HG03575 (cell line): Measurements from ENCODE around the gene LMX1B.

ENCODE experiments used
- ATAC-seq: cut with Tn5 transposase; IDR thresholded peaks from one replicate; pipeline ENCODE4 v1.9.1; 2021; ENCODE audit not compliant: unreplicated experiment, insufficient number of reproducible peaks, low FRiP score; ENCODE audit errors: extremely low read depth

The LMX1B gene

DNA sequence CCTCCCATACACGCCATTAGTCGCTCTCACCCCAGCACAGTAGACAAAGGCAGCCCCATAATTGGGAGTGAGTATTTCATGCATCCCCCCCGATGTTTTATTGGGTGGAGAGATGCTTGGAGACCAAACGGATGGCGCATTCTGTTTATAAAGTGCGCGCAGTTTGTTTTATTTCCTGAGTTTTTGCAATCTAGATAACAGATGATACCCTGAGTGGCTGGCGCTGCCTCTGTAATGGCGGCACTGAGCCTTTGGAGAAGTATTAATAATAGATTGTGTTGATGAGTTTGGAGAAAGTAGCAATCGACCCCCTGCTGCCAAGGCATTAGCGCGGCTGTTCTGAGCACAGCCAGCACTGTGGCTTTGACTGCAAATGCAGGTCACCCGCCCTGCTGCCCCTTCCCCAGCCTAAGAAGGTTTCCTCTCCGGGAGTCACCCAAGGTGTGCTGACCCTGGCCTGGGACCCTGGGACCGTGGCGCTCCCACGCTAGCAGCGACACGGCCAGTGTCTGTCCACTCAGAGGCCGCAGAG is 74.3 kb downstream of the LMX1B start:
- ATAC-seq = no peak

DNA sequence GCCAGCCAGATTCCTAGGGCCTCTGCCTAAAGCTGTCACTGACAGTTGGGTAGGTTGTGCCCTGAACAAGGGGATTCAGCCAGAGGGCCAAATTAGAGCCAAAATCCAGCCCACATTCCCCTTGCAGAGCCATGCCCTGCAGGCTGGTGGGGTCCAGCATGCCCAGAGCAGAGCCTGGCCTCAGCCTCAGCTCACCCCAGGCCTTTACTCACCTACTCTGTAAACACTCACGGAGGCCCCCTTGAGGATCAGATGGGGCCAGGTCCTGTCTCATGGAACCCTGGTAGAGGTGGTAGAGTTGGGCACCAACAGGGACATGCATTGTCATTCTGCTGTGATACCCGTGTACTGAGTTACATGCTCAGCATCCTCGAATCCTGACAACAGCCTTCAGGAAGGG is 74.9 kb downstream of the LMX1B start:
- no peak for ATAC-seq

DNA sequence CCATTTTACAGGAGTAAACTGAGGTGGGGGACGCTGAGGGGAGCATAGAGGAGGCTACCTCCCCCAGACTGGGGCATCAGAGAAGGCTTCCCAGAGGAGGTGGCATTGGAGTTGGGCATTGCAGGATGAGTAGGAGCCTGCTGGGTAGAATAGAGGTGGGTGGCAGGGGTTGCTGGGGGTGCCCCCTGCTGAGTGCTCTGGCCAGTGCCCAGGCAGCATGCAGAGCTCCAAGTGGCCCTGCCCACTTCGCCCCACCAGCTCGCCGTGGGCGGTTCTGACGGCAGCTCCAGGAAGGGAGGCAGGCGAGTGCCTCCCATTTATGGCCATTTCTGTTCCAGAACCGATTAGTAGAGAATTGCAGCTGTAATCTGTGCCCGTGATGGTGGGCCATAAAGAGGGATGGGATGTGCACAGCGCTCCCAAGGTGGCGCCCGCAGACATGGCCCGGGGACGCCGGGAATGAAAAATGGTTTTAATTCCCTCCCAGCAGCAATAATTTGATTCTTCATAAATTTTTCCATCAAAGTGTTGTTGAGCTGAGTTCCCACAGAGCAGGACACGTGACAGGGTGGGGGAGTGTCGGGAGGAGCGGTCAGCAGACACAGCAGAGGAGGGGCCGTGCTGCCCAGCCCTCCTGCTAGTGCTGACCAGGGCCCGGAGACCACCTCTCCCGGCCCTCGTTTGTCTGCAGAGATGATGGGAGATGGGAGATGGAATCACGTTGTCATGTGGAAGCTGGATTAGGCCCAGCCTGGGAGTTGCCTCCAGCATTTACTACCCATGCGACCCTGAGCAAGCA is 75.5 kb downstream of the LMX1B start:
- ATAC-seq = no peak

DNA sequence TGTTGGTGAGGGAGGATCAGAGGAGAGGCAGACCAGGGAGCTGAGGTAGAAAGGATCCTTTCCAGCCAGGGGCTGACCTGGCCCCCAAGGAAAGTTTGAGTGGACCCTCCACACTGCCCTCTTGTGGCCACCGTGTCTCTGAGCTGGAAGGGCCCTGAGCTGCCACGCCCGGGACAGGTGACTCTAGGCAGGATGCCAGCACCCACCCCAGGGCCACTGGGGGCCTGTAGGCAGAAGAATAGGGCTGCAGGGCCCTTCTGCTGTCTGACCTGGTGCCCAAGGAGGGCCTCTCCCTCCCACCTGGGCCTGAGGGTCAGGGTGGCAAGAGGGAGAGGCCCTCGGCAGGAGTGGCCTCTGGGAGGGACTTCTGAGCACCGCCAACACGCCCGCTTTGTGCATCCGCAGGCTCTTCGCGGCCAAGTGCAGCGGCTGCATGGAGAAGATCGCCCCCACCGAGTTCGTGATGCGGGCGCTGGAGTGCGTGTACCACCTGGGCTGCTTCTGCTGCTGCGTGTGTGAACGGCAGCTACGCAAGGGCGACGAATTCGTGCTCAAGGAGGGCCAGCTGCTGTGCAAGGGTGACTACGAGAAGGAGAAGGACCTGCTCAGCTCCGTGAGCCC is 76.8 kb downstream of the LMX1B start:
- no peak for ATAC-seq

DNA sequence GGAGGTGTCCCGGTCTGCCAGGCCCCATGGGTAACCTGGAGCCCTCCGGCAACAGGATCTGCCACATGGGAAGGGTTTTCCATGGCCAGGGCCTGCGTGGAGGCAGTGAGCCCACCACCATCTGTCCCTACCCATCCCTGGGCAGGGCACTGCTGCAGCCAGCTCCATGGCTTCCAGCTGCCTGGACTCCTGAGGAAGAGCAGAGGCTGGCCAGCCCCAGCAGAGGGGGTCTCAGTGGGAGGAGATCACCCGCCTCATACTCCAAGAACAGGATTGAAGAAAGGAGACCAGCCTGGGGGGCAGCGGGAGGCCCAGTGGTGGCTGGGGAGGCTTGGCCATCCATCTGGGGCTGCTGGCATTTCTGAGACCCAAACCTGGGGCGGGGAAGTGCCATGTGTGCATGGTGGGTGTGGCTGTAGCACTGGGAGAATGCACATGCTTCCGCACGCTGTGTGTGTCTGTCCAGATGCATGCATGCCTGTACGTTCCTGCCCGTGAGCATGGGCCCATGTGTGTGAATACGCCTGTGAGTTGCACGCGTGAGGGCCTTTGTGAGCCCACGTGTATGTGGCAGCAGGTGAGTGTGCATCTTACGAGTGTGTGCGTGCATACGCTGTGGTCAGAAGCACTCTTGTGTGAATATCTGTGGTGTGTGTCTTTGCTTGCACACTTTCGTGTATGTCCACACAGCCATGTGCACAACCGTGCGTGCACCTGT is 78.5 kb downstream of the LMX1B start:
- no peak for ATAC-seq

DNA sequence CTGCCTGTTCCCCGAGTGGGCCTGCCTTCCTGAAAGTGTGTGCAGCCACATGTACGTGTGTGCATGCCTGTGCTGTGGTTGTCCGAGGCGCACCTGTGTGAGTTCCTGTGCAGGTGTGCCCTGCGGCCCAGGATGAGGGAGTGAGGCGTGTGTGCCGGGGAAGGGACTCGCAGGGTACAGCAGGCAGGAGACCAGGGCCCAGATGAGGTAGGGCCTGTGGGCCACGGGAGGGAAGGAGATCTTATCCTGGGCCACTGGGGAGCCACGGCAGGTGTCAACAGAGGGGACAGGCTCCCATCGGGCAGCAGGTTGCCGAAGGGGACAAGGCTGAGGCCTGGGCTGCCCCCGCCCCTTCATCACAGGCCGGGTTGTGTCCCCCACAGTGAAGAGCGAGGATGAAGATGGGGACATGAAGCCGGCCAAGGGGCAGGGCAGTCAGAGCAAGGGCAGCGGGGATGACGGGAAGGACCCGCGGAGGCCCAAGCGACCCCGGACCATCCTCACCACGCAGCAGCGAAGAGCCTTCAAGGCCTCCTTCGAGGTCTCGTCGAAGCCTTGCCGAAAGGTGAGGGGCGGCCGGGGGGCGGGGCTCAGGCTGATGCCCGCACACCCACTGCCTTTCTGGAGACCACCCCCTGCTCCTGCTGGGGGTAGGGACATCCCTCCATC is 79.2 kb downstream of the LMX1B start:
- ATAC-seq = no peak

DNA sequence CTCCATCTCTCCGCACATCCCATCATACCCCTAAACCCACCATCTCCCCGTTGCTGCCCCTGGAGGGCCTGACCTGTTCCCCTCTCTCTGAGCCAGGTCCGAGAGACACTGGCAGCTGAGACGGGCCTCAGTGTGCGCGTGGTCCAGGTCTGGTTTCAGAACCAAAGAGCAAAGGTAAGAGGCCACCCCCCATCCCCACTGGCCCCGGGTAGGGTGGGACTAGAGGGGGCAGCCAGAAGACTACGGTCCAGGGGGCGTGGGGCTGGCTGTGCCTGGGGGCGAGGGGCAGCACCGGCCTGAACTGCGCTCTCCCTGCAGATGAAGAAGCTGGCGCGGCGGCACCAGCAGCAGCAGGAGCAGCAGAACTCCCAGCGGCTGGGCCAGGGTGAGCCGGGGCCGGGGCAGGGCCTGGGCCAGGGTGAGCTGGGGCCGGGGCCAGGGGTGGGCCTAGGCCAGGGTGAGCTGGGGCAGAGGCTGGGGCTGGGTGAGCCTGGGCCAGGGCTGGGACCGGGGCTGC is 79.8 kb downstream of the LMX1B start:
- ATAC-seq = no peak

DNA sequence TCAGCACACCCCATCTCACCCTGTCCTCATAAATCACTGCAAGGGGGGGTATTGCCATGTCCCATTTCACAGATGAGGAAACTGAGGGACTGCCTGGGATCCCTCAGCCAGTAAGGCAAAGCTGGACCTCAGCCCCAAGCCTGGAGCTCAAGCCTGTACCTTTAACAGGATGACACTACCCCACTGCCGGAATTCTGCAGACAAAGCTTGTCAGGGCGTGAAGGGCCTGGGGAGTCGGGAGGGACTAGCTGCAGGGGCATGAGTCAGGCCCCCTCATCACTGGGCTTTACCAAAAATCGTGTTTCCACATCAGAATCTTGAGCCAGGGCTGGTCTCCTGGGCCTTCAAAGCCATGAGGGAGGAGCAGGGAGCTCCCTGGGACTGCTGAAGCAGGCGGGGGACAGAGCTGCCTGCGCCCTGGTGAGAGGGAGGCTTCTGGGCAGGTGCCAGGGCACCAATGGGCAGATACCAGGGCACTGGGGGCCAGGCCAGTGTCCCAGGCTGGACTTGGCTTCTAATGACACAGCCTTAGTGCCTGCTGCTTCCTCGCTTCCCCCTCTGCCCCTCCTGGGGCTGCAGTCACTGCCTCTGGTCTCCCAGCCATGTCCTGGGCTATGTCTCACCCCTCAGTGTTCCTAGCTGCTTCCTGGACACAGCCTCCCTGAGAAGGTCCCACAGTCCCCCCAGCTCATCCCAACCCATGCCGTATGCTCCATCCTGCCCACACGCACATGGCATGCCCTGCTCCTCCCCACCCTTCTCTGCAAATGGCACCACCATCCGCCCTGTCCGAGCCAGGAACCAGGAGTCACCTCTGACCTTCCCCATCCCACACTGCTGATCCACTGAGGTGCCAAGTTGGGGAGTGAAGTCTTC is 80.7 kb downstream of the LMX1B start:
- ATAC-seq = no peak

DNA sequence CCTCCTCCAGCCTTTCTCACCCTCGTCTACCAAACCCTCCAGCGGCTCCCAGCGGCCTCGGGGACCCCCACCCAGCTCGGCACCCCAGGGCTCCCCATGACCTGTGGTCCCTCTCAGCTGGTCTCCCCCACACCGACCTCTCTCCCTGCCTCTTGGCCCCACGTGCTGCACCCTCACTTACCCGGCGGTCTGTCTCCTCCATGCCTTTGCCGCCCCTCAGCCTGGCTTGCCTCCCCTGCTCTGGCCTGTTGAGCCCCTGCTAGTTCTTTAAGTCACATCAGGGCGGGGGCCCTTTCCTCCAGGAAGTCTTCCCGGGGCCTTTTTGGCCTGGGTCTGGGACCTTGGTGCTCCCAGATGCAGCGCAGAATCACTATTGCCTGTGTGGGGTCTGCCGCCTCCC is 81.5 kb downstream of the LMX1B start:
- no peak for ATAC-seq

DNA sequence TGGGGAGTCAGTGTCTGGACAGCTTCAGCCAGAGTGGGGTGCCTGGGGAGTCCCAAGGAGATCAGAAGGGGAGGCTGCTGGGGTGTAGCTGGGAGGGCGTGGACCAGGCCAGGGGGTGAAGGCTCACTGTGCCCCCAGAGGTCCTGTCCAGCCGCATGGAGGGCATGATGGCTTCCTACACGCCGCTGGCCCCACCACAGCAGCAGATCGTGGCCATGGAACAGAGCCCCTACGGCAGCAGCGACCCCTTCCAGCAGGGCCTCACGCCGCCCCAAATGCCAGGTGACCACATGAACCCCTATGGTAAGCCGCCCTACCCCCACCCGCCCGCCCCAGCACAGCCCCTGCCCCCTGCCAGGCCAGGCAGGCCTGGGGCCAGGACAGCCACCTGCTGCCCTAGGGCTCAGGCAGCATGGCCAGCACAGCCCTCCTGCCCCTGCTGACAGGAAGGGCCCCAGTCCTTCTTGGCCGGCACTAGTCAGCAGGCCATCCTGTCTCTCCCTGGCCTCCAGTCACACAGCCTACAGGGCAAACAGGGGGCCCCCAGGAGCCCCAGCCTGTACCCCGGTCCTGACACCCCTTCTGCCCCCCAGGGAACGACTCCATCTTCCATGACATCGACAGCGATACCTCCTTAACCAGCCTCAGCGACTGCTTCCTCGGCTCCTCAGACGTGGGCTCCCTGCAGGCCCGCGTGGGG is 82.1 kb downstream of the LMX1B start:
- no peak for ATAC-seq

DNA sequence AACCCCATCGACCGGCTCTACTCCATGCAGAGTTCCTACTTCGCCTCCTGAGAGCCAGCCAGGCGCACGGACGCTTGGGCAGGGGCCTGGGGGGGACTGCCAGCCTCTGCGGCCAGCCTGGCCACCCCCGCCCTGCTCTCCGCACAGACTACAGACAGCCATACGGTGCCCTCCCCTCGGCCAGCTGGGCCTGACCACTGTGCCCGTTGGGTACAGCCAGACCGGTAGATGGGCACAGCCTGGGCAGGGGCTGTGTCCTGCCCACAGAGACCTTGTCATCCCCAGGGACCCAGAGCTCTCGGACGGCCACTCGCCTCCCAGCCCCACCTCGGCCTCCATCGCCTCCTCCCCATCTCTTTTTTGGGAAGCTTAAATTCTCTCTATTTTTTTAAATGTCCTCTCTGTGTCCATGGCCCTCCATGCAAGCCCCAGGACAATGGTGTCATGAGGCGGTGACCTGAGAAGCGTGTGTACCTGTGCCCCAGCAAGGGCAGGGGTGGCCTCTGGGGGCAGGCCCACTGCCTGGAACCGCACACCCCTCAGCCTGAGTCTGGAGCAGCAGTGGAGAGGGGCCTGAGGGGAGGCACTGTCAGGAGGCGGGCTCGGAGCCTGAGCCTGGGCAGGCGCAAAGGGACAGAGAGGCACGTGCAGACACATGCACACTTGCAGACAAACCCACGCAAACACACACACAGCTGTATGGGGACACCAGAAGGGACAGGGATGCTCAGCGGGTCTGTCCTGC is 82.8 kb downstream of the LMX1B start:
- ATAC-seq = no peak

DNA sequence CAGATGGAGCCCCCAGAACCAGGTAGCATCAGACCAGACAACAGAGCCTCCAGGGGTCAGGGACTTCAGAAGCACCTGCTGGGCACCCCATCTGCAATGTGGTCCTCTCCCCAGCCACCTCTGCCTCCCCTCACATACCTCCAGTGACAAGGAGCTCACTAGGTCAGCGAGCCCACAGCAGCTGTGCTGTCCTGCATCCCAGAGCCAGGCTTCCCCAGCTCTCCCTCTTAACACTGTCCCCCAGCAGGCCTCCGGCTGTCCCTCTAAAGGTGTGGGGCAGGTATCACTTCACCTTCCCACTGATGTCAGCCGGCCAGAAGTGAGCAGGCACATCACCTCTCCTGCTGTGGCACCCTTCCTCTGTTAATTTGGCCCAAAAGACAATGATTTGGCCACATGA is 83.6 kb downstream of the LMX1B start:
- no peak for ATAC-seq

DNA sequence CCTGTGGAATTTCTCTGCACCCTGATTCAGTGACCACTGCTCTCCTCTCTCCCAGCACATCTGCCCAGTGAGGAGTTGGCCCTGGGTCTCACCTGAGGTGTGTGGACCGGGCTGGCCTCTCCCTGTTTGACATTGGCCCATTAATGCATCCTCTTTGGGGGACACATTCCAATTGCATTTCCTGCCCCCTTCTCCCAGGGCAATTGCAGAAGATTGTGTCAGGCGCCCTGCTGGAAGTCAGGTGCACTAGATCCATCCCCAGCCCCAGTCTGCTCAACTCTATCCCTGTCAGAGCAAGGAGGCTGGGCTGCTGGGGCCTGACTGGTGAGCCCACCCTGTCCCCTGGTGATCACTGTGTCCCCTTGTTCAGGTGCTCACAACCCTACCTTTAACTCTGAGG is 84.5 kb downstream of the LMX1B start:
- no peak for ATAC-seq

DNA sequence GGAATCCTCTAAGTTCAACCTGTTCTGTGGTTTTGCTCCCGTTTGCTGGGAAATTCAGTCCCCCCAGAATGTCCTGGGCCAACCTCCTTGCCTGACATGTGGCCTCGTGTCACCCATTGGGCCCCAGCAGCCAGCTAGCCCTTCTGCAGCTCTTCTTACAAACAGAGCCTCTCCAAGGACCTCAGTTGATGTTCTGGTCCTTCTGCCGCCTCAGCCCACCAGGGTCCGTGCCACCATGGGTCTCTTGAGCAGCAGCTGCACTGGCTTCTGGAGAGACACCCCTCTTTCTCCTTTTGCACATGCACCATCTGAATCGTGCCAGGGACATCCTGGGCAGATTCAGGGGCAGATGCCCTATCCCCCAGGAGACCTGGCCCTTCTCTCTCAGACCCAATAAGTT is 85.0 kb downstream of the LMX1B start:
- ATAC-seq = no peak

DNA sequence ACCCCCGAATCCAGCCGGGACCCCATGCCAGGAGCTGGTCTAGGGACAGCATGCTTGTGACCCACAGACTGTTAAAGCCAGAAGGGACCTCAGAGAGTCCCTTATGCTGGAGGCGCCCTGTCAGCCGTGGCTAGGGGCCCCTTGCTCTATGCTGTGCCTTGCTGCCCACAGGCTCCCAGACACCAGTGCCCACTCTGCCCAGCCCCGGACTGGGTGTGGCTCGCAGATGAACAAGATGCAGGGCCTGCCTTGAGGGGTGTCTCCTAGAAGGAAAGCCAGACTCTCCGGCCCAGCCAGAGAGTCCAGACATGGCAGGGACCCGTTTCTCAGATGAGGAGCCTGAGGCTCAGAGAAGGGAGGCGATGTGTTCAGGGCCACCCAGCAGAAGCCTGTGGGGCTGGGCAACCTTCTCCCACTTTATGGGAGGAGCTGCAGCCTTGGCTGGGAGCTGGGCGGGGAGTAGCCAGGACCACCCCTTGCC is 85.7 kb downstream of the LMX1B start:
- ATAC-seq = no peak

DNA sequence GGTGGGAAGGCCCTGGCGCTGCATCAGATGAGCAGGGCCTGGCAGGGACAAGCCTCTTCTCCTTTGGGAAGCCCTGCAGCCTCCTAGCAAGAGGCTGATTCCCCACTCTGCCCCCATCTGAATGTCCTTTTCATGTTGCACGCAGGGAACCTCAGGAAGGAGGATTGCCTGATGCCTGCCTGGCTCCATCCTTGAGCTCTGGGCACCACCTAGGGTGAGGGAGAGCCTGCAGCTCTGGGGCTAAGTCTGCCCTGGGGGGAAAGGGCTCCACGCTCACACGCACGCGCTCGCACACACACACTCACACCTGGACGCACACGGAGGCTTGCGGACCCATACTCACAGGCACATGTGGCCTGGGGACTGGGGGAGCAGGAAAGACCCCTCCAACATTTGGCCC is 86.6 kb downstream of the LMX1B start:
- no peak for ATAC-seq
